C4-2B (cell line): Measurements from ENCODE around the gene OGA.

Experiments used
- ZFX ChIP-seq: fragments of 450-650 bp; IDR thresholded peaks from 2 replicates; pipeline ENCODE4 v1.6.1; 2017
- TF ChIP-seq, protein P1 (sequence below): fragments of 450-650 bp; conservative IDR thresholded peaks from 2 replicates; pipeline ENCODE4 v1.5.1; 2017; ENCODE audit warnings: mild to moderate bottlenecking

DNA sequence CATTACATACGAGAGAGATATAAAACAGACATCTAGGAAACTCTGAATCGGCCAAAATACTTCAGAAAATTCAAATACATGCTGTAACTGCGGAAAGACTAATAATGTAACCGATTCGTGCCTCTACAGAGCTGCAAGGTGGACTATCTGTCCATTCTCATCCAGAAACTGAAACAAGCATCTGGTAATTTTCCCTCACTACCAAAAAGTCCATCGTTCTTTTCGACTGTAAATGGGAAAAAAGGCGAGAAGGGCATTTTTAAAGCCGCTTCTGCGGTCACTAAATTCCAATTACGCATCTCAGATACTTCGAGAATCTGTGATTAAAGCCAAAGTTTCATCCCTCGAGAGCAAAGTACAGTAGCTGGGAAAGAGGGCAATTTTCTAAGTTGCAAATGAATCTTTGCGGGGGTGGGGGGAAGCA lies 1.3 kb downstream of the OGA start:
- TF ChIP-seq, protein P1, sequence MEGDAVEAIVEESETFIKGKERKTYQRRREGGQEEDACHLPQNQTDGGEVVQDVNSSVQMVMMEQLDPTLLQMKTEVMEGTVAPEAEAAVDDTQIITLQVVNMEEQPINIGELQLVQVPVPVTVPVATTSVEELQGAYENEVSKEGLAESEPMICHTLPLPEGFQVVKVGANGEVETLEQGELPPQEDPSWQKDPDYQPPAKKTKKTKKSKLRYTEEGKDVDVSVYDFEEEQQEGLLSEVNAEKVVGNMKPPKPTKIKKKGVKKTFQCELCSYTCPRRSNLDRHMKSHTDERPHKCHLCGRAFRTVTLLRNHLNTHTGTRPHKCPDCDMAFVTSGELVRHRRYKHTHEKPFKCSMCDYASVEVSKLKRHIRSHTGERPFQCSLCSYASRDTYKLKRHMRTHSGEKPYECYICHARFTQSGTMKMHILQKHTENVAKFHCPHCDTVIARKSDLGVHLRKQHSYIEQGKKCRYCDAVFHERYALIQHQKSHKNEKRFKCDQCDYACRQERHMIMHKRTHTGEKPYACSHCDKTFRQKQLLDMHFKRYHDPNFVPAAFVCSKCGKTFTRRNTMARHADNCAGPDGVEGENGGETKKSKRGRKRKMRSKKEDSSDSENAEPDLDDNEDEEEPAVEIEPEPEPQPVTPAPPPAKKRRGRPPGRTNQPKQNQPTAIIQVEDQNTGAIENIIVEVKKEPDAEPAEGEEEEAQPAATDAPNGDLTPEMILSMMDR, result no peak
- no peak for TF ChIP-seq ZFX
